K562 (cell line): Measurements from ENCODE around the gene NISCH. TPM values are rescaled to one million over a fixed set of nuclear protein-coding genes. Genes with fewer than 3 reads are reported as not detected.

Experiments
- ATAC-seq: fragments of 200-7000 bp; cut with Tn5 transposase; 3 replicates; pipeline ENCODE4 v1.9.1; 2020; ENCODE audit warnings: moderate library complexity
- BruUV-seq: library from RNA; stranded (reverse); fragments of 400-500 nt; replicated peaks from 2 replicates; lab custom pipeline; 2021; lab: Mats Ljungman, UMichigan
- CTCF ChIA-PET: fragments of 300-600 bp; formaldehyde crosslinking; extraction: SDS; loops from one replicate; lab custom pipeline; 2021; ENCODE audit warnings: low intra/inter-chr PET ratio; lab: Yijun Ruan, JAX
- POLR2A ChIA-PET: fragments of 300-600, 350-650 bp; sonication (Branson Sonifier 250); formaldehyde crosslinking; extraction: SDS; loops from one replicate; lab custom pipeline; 2021; ENCODE audit warnings: antibody characterized with exemption, inconsistent platforms; lab: Yijun Ruan, JAX
- DNase-seq, 4 experiments: peaks; one replicate each; pipeline versions ENCODE4 v3.0.0 to v3.0.0-alpha.2; 2011 to 2018; ENCODE audit warnings: low spot score in 3 of 4, mixed read lengths in 3 of 4; ENCODE audit errors: extremely low read depth in 1 of 4
- FAIRE-seq: peaks from 2 replicates; lab custom pipeline; 2011; peaks lifted over from hg19 to GRCh38; lab: Jason Lieb, UNC
- H2AFZ ChIP-seq: 2 replicates; pipeline ENCODE4 v1.6.0; 2011; ENCODE audit warnings: low read depth, low read length, control low read depth, inconsistent platforms
- H3K27ac ChIP-seq: fragments of 200-600 bp; 3 replicates; pipeline ENCODE4 v1.8.0; 2011; ENCODE audit warnings: low read depth, mild to moderate bottlenecking, control low read depth, inconsistent platforms, low read length, moderate library complexity, mixed read lengths; ENCODE audit errors: extremely low read depth
- H3K27me3 ChIP-seq, 2 experiments: fragments of 300-600 bp in 1 of 2; 2 replicates in 1 of 2; 3 replicates in 1 of 2; pipeline versions ENCODE4 v1.6.0 to v1.8.0; 2011; ENCODE audit warnings: inconsistent platforms in 2 of 2, low read length in 2 of 2, mild to moderate bottlenecking in 1 of 2, mixed read lengths in 1 of 2, moderate library complexity in 1 of 2; ENCODE audit not compliant: control insufficient read depth in 2 of 2, insufficient read depth in 2 of 2
- H3K36me3 ChIP-seq: fragments of 300-600 bp; 3 replicates; pipeline ENCODE4 v1.8.0; 2011; ENCODE audit warnings: mild to moderate bottlenecking, low read length, inconsistent platforms; ENCODE audit not compliant: control insufficient read depth, insufficient read depth
- H3K4me1 ChIP-seq, 2 experiments: fragments of 200-600 bp in 1 of 2; replicated peaks in 1 of 2; 2 replicates in 1 of 2; 3 replicates in 1 of 2; pipeline versions ENCODE4 v1.5.1 to v1.8.0; 2011; ENCODE audit warnings: inconsistent platforms in 2 of 2, low read length in 2 of 2, mild to moderate bottlenecking in 1 of 2, mixed read lengths in 1 of 2, moderate library complexity in 1 of 2; ENCODE audit not compliant: control insufficient read depth in 2 of 2, insufficient read depth in 2 of 2
- H3K4me2 ChIP-seq: 2 replicates; pipeline ENCODE4 v1.6.1; 2011; ENCODE audit warnings: low read length, control low read depth, inconsistent platforms, mixed read lengths; ENCODE audit not compliant: insufficient read depth
- H3K4me3 ChIP-seq: fragments of 200-600 bp; sonication (generic), shearing (Covaris generic); 2 replicates; pipeline ENCODE4 v1.5.1; 2016; ENCODE audit warnings: control low read depth, inconsistent platforms
- H3K79me2 ChIP-seq: fragments of 200-600 bp; 3 replicates; pipeline ENCODE4 v1.8.0; 2011; ENCODE audit warnings: low read length, inconsistent platforms; ENCODE audit not compliant: control insufficient read depth, insufficient read depth
- H3K9ac ChIP-seq, 2 experiments: 2 replicates each; pipeline versions ENCODE4 v1.6.0 to v1.6.1; 2011; ENCODE audit warnings: low read depth in 2 of 2, low read length in 2 of 2, control low read depth in 1 of 2, inconsistent platforms in 1 of 2, mild to moderate bottlenecking in 1 of 2, mixed read lengths in 1 of 2; ENCODE audit not compliant: insufficient read depth in 1 of 2
- H3K9me1 ChIP-seq: one replicate; pipeline ENCODE4 v1.6.0; 2011; ENCODE audit warnings: inconsistent platforms, mild to moderate bottlenecking, low read length, moderate library complexity; ENCODE audit not compliant: control insufficient read depth, insufficient read depth
- H3K9me3 ChIP-seq: replicated peaks from 2 replicates; pipeline ENCODE4 v1.5.1; 2011; ENCODE audit warnings: low read depth, low read length, inconsistent platforms; ENCODE audit not compliant: control insufficient read depth, insufficient read depth
- H4K20me1 ChIP-seq: replicated peaks from 2 replicates; pipeline ENCODE4 v1.6.1; 2011; ENCODE audit warnings: low read length, inconsistent platforms, mixed read lengths; ENCODE audit not compliant: control insufficient read depth, insufficient read depth
- ATF4 ChIP-seq: fragments of 450-650 bp; formaldehyde crosslinking; IDR thresholded peaks from 2 replicates; pipeline ENCODE4 v1.4.0; 2022; ENCODE audit warnings: mild to moderate bottlenecking, moderate library complexity
- CTCF ChIP-seq, 3 experiments: IDR thresholded peaks in 2 of 3; conservative IDR thresholded peaks in 1 of 3; 2 replicates each; pipeline ENCODE4 v1.5.1; 2011 to 2012; ENCODE audit warnings: low read length in 3 of 3, mild to moderate bottlenecking in 3 of 3, control low read depth in 2 of 3, improper control_type of control experiment in 1 of 3, inconsistent platforms in 1 of 3, low read depth in 1 of 3, mixed read lengths in 1 of 3, moderate library complexity in 1 of 3; ENCODE audit not compliant: insufficient read depth in 2 of 3
- CTCFL ChIP-seq: IDR thresholded peaks from 2 replicates; pipeline ENCODE4 v1.6.1; 2011; ENCODE audit warnings: borderline replicate concordance, low read depth, mild to moderate bottlenecking, moderate library complexity, low read length; ENCODE audit not compliant: insufficient read depth, poor library complexity, severe bottlenecking
- MCM7 ChIP-seq, 2 experiments: fragments of 450-650 bp; IDR thresholded peaks; 2 replicates each; pipeline ENCODE4 v1.6.1; 2016 to 2018
- MIER1 ChIP-seq: fragments of 450-650 bp; IDR thresholded peaks from 2 replicates; pipeline ENCODE4 v1.6.1; 2016; ENCODE audit warnings: antibody characterized with exemption, mild to moderate bottlenecking, low read depth
- MTA2 ChIP-seq: fragments of 450-650 bp; IDR thresholded peaks from 2 replicates; pipeline ENCODE4 v1.6.1; 2016; ENCODE audit warnings: low read depth
- POLR2G ChIP-seq: fragments of 200-400 bp; formaldehyde crosslinking; IDR thresholded peaks from 2 replicates; pipeline ENCODE4 v1.6.1; 2017; ENCODE audit warnings: low read depth, mild to moderate bottlenecking, antibody characterized with exemption, low read length, moderate library complexity
- SP1 ChIP-seq: sonication (generic); formaldehyde crosslinking; IDR thresholded peaks from 2 replicates; pipeline ENCODE4 v1.8.1; 2022; ENCODE audit warnings: mild to moderate bottlenecking, missing genetic modification reagents
- ZNF134 ChIP-seq: fragments of 250-450 bp; sonication (Bioruptor Pico); conservative IDR thresholded peaks from 2 replicates; pipeline ENCODE4 v1.4.0; 2020
- ZNF584 ChIP-seq: fragments of 200-800 bp; sonication (Bioruptor generic); IDR thresholded peaks from 2 replicates; pipeline ENCODE4 v1.6.1; 2016; ENCODE audit warnings: low read depth, mild to moderate bottlenecking, missing genetic modification characterization, missing compliant biosample characterization
- ZNF695 ChIP-seq: fragments of 450-650 bp; formaldehyde crosslinking; IDR thresholded peaks from 2 replicates; pipeline ENCODE4 v1.4.0; 2020; ENCODE audit warnings: mild to moderate bottlenecking, moderate library complexity
- WGBS: fragments of 100-300 bp; shearing (Covaris generic); methylation state at CpG from one replicate; pipeline ENCODE4 v1.1.6; 2016; ENCODE audit warnings: low coverage, mixed read lengths; ENCODE audit not compliant: insufficient coverage; ENCODE audit errors: missing lambda C conversion rate; 5-methylcytosine and 5-hydroxymethylcytosine counted together
- in situ Hi-C: fragments of 300-500 bp; cut with MboI; formaldehyde crosslinking; loops from 4 replicates; pipeline ENCODE4 v1.15.0; 2018; ENCODE audit warnings: inconsistent platforms, mixed read lengths
- intact Hi-C: fragments of 100-400 bp; cut with micrococcal nuclease; formaldehyde crosslinking; loops from 2 replicates; pipeline ENCODE4 v1.14.2; 2022
- polyA plus RNA-seq, 8 experiments: library from polyadenylated mRNA; depleted of rRNA in 4 of 8; stranded (reverse) in 5 of 8; unstranded in 3 of 8; fragments of >200 nt; fragmentation: Nextera tagmentation in 2 of 8; fragmentation: Illumina TruSeq in 1 of 8; extraction: Ambion mirVana in 2 of 8; extraction: Trizol in 1 of 8; gene quantifications; 2 replicates each; pipeline versions ENCODE4 v1.2.1 to v1.2.3, GENCODE V29; 2011 to 2014; ENCODE audit warnings: inconsistent platforms in 1 of 8, missing spikeins in 1 of 8
- total RNA-seq, 7 experiments: library from RNA; depleted of rRNA in 6 of 7; stranded (reverse); fragments of >200 nt in 6 of 7; fragmentation: Illumina TruSeq in 2 of 7; extraction: Trizol in 2 of 7; gene quantifications; 2 replicates each; pipeline versions ENCODE4 v1.2.1 to v1.2.3, GENCODE V29; 2011 to 2021; ENCODE audit warnings: low replicate concordance in 1 of 7
- TF ChIP-seq, protein P1 (sequence below): fragments of 450-650 bp; IDR thresholded peaks from 2 replicates; pipeline ENCODE4 v1.6.1; 2016; ENCODE audit warnings: borderline replicate concordance

The NISCH gene
- total and polyA plus RNA-seq, 9 of the 15 experiments (the other 6 are each of a cell fraction or from before 2014, with no cell fraction given) = 0.44 to 43.5 (median 23.4) TPM

DNA sequence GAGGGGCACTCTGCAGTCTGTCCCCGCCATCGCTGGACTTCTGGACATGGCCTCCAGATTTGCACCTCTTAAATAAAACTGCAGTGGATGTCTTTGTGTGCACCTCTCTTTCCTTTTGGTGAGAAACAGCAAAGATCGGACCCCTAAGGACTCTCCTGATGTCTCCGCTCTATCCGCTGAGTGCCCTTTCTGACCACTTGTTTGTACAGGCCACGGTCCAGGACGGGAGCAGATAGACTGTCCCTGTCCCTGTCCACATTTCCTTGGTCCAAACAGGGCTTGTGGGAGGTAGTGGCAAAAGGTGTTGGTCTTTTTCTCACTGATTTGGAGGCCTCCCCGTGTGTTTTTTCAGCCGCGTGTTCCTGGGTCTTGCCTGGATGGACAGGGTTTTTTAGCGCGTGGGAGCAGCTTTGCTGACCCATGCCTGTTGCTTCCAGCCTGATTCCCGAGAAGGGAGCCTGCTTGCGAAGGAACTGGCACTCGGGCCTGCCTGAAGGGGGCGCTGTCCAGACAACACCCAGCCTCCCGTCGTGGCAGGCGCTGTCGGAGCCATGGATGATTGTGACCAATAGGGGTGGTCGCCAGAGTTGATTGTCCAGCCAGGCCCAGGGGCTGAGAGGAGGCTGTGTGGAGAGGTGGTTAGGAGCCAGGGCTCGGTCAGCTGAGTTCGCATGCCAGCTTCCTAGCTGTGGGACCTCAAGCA lies 26.6 kb downstream of the NISCH start:
- CTCF ChIA-PET = interaction anchor here (0.6 kb wide), 1 partner anchor 200 kb away, joined by 6 read pairs; no protein-coding TSS in a partner anchor
- no peak for TF ChIP-seq ZNF695 (CRISPR knock-in tag)
- no peak for TF ChIP-seq SP1
- peak; percentile 80 for TF ChIP-seq CTCFL
- TF ChIP-seq MIER1 = no peak
- TF ChIP-seq ZNF134 (CRISPR knock-in tag) = no peak
- TF ChIP-seq POLR2G = 0 out of 2 replicates have a peak, but pooled peaks have one; percentile 27
- no peak for TF ChIP-seq ATF4 (CRISPR knock-in tag)
- TF ChIP-seq CTCF (IDR thresholded peaks at IDR 0.05 in 2 of 3, conservative IDR thresholded peaks at IDR 0.05 in 1 of 3; ENCODE audit: insufficient read depth in 2 of 3, low read depth in 1 of 3, low read length in 3 of 3) = peak; percentile 62 to 82 (median 64)
- TF ChIP-seq MCM7 (IDR thresholded peaks at IDR 0.05) = no peak
- no peak for TF ChIP-seq MTA2
- no peak for TF ChIP-seq ZNF584 (CRISPR knock-in tag)
- TF ChIP-seq, protein P1, sequence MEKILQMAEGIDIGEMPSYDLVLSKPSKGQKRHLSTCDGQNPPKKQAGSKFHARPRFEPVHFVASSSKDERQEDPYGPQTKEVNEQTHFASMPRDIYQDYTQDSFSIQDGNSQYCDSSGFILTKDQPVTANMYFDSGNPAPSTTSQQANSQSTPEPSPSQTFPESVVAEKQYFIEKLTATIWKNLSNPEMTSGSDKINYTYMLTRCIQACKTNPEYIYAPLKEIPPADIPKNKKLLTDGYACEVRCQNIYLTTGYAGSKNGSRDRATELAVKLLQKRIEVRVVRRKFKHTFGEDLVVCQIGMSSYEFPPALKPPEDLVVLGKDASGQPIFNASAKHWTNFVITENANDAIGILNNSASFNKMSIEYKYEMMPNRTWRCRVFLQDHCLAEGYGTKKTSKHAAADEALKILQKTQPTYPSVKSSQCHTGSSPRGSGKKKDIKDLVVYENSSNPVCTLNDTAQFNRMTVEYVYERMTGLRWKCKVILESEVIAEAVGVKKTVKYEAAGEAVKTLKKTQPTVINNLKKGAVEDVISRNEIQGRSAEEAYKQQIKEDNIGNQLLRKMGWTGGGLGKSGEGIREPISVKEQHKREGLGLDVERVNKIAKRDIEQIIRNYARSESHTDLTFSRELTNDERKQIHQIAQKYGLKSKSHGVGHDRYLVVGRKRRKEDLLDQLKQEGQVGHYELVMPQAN = no peak

More for the DNA sequence above, 26.6 kb downstream of the NISCH start:
- no peaks in the 10 kb centered on the region for H3K9me3 ChIP-seq
- peak; percentile 88 for ATAC-seq
- 81% methylated on average over 11 of the region's 23 CpGs for WGBS
- no peaks in the 10 kb centered on the region for H4K20me1 ChIP-seq
- no peak overlapping the region for H2AFZ ChIP-seq
- H3K27ac ChIP-seq = no peak overlapping the region
- BruUV-seq = no TSS peak
- intact Hi-C loops (loop anchor here (2.0 to 5.0 kb wide), 2 partner anchors 53 to 200 kb away; no protein-coding TSS in a partner anchor), in situ Hi-C loops (no loop called here)
- no peak overlapping the region for H3K4me3 ChIP-seq
- no peak overlapping the region for H3K4me2 ChIP-seq
- H3K9me1 ChIP-seq = no peaks in the 10 kb centered on the region
- FAIRE-seq = no peak
- no peaks in the 10 kb centered on the region for H3K79me2 ChIP-seq
- peaks cover 70% of the 10 kb centered on the region; the same call in 2 of the 3 replicates for H3K36me3 ChIP-seq
- H3K4me1 ChIP-seq = peaks cover 0 to 10% of the 10 kb centered on the region in 2 experiments; a peak in 2 of 5 replicates
- peak; percentile 60 to 74 (median 65) for DNase-seq
- no peaks in the 10 kb centered on the region for H3K27me3 ChIP-seq
- POLR2A ChIA-PET = interaction anchor here (0.8 to 1.1 kb wide), 2 partner anchors 21 to 42 kb away, joined by 3 read pairs; no protein-coding TSS in a partner anchor
- H3K9ac ChIP-seq = peak overlapping the region in 1 of 2 experiments; percentile 45; a peak in 1 of 4 replicates
